SK-N-MC (cell line): Measurements from ENCODE around the gene KMT2A.

Experiments used
- EZH2 ChIP-seq: fragments of 200-600 bp; sonication (generic); IDR thresholded peaks from one replicate; pipeline ENCODE4 v1.6.1; 2017; ENCODE audit warnings: antibody characterized with exemption
- POLR2AphosphoS5 ChIP-seq: IDR thresholded peaks from 2 replicates; pipeline ENCODE4 v1.6.1; 2012; ENCODE audit warnings: mild to moderate bottlenecking, low read depth, low read length, borderline replicate concordance

- no peak for TF ChIP-seq POLR2AphosphoS5
- TF ChIP-seq EZH2, result no peak
Observed at GRCh38 chr11:118497831-118498230, 61.5 kb downstream of the KMT2A start.
